ENCODE data around the gene ATP6V1C2. TPM values are rescaled to one million over a fixed set of nuclear protein-coding genes. Genes with fewer than 3 reads are reported as not detected.

Gene ATP6V1C2
- total and polyA plus RNA-seq, 4 donors, result 0.55 to 2.5 (median 1.0) TPM

GRCh38 chr2:10820978-10821695, 99.7 kb downstream of the ATP6V1C2 start:
- H3K36me3 ChIP-seq (ENCODE audit: control insufficient read depth in 4 of 4, insufficient read depth in 4 of 4, low read length in 4 of 4), result no peaks in the 10 kb centered on the region
- no peak for ATAC-seq (ENCODE audit: insufficient read depth, low FRiP score)
- peaks cover 0 to 4% (median 2%) of the 10 kb centered on the region in 3 donors for H3K27me3 ChIP-seq (ENCODE audit: control insufficient read depth in 3 of 3, insufficient read depth in 3 of 3, low read length in 2 of 3)
- no peak overlapping the region for H3K9ac ChIP-seq (ENCODE audit: insufficient read depth in 1 of 2, low read length in 2 of 2)
- peaks cover 0 to 2% (median 0%) of the 10 kb centered on the region in 5 donors for H3K4me1 ChIP-seq (ENCODE audit: control insufficient read depth in 5 of 5, insufficient read depth in 5 of 5, low read length in 5 of 5)
- no peak for TF ChIP-seq CTCF (IDR thresholded peaks at IDR 0.05; ENCODE audit: control extremely low read depth, extremely low read depth)
- no peak overlapping the region for H3K4me3 ChIP-seq
- 62 to 71% methylated on average over 13 of the region's 13 CpGs for WGBS, 2 donors
- no peak for DNase-seq
- H3K9me3 ChIP-seq (ENCODE audit: control insufficient read depth in 4 of 4, insufficient read depth in 3 of 4, low read length in 3 of 4), result peaks cover 0 to 6% (median under 1%) of the 10 kb centered on the region in 4 donors
- no peak overlapping the region for H3K27ac ChIP-seq (ENCODE audit: low read depth in 1 of 2, low read length in 1 of 2)

GRCh38 chr2:10824191-10824590, 102.8 kb downstream of the ATP6V1C2 start:
- 86 to 89% methylated on average over 4 of the region's 4 CpGs for WGBS, 2 donors
- H3K27ac ChIP-seq (ENCODE audit: low read depth in 1 of 2, low read length in 1 of 2), result no peak overlapping the region
- no peak overlapping the region for H3K9ac ChIP-seq (ENCODE audit: insufficient read depth in 1 of 2, low read length in 2 of 2)
- DNase-seq (no peak), ATAC-seq (ENCODE audit: insufficient read depth, low FRiP score) (no peak)
- peaks cover 0 to 4% (median 2%) of the 10 kb centered on the region in 3 donors for H3K27me3 ChIP-seq (ENCODE audit: control insufficient read depth in 3 of 3, insufficient read depth in 3 of 3, low read length in 2 of 3)
- H3K36me3 ChIP-seq (ENCODE audit: control insufficient read depth in 4 of 4, insufficient read depth in 4 of 4, low read length in 4 of 4), result no peaks in the 10 kb centered on the region
- peaks cover 0 to 6% (median under 1%) of the 10 kb centered on the region in 4 donors for H3K9me3 ChIP-seq (ENCODE audit: control insufficient read depth in 4 of 4, insufficient read depth in 3 of 4, low read length in 3 of 4)
- peaks cover 0 to 2% (median 0%) of the 10 kb centered on the region in 5 donors for H3K4me1 ChIP-seq (ENCODE audit: control insufficient read depth in 5 of 5, insufficient read depth in 5 of 5, low read length in 5 of 5)
- no peak for TF ChIP-seq CTCF (IDR thresholded peaks at IDR 0.05; ENCODE audit: control extremely low read depth, extremely low read depth)
- no peak overlapping the region for H3K4me3 ChIP-seq

GRCh38 chr2:10826026-10826425, 104.6 kb downstream of the ATP6V1C2 start:
- peaks cover 0 to under 1% (median 0%) of the 10 kb centered on the region in 5 donors for H3K4me1 ChIP-seq (ENCODE audit: control insufficient read depth in 5 of 5, insufficient read depth in 5 of 5, low read length in 5 of 5)
- peaks cover 0 to 6% (median under 1%) of the 10 kb centered on the region in 4 donors for H3K9me3 ChIP-seq (ENCODE audit: control insufficient read depth in 4 of 4, insufficient read depth in 3 of 4, low read length in 3 of 4)
- ATAC-seq (ENCODE audit: insufficient read depth, low FRiP score) (no peak), DNase-seq (no peak)
- no peaks in the 10 kb centered on the region for H3K36me3 ChIP-seq (ENCODE audit: control insufficient read depth in 4 of 4, insufficient read depth in 4 of 4, low read length in 4 of 4)
- H3K27me3 ChIP-seq (ENCODE audit: control insufficient read depth in 3 of 3, insufficient read depth in 3 of 3, low read length in 2 of 3), result peaks cover 0 to 5% (median 0%) of the 10 kb centered on the region in 3 donors
- no peak for TF ChIP-seq CTCF (IDR thresholded peaks at IDR 0.05; ENCODE audit: control extremely low read depth, extremely low read depth)
- 71 to 76% methylated on average over 8 of the region's 8 CpGs for WGBS, 2 donors
- H3K27ac ChIP-seq (ENCODE audit: low read depth in 1 of 2, low read length in 1 of 2), result no peak overlapping the region
- H3K9ac ChIP-seq (ENCODE audit: insufficient read depth in 1 of 2, low read length in 2 of 2), result no peak overlapping the region
- no peak overlapping the region for H3K4me3 ChIP-seq
